Measurements from ENCODE around the gene TIMP4.
A peak's percentile ranks its signal among the peaks of the same experiment; 100 is the strongest.

The TIMP4 gene

GRCh38 chr3:12179441-12179840 lies 20.7 kb upstream of the TIMP4 start:
- no peak for DNase-seq (ENCODE audit: low spot score)
- no peak for TF ChIP-seq CTCF (IDR thresholded peaks at IDR 0.05; ENCODE audit: extremely low read depth, missing control alignments)

- DNase-seq (ENCODE audit: low spot score), result no peak
- TF ChIP-seq CTCF (IDR thresholded peaks at IDR 0.05; ENCODE audit: extremely low read depth, missing control alignments), result no peak
Measured at GRCh38 chr3:12178091-12178820, 19.5 kb upstream of the TIMP4 start.

GRCh38 chr3:12177126-12177525 lies 18.4 kb upstream of the TIMP4 start:
- TF ChIP-seq CTCF (IDR thresholded peaks at IDR 0.05; ENCODE audit: extremely low read depth, missing control alignments), result no peak
- no peak for DNase-seq (ENCODE audit: low spot score)

- DNase-seq (ENCODE audit: low spot score), result peak; percentile 55
Measured at GRCh38 chr3:12175844-12176453, 17.2 kb upstream of the TIMP4 start.

GRCh38 chr3:12175137-12175593 lies 16.5 kb upstream of the TIMP4 start:
- no peak for DNase-seq (ENCODE audit: low spot score)
- no peak for TF ChIP-seq CTCF (IDR thresholded peaks at IDR 0.05; ENCODE audit: extremely low read depth, missing control alignments)

More at GRCh38 chr3:12175844-12176453, 17.2 kb upstream of the TIMP4 start:
- TF ChIP-seq CTCF (IDR thresholded peaks at IDR 0.05; ENCODE audit: extremely low read depth, missing control alignments), result peak; percentile 83

GRCh38 chr3:12170207-12170606 lies 11.5 kb upstream of the TIMP4 start:
- DNase-seq (ENCODE audit: low spot score), result no peak
- no peak for TF ChIP-seq CTCF (IDR thresholded peaks at IDR 0.05; ENCODE audit: extremely low read depth, missing control alignments)

- no peak for DNase-seq (ENCODE audit: low spot score)
- TF ChIP-seq CTCF (IDR thresholded peaks at IDR 0.05; ENCODE audit: extremely low read depth, missing control alignments), result no peak
Measured at GRCh38 chr3:12165909-12166308, 7.2 kb upstream of the TIMP4 start.
